Duodenal mucosa (tissue), 2 donors: ENCODE measurements around the gene VENTX.

Experiments
- H3K27ac ChIP-seq: one replicate; pipeline ENCODE4 v1.7.0; 2013; ENCODE audit warnings: low read depth, low read length
- H3K27me3 ChIP-seq, 2 donors: one replicate each; pipeline ENCODE4 v1.7.0; 2013; ENCODE audit warnings: low read length in 2 of 2, control low read depth in 1 of 2; ENCODE audit not compliant: insufficient read depth in 2 of 2, control insufficient read depth in 1 of 2
- H3K36me3 ChIP-seq, 2 donors: one replicate each; pipeline ENCODE4 v1.7.0; 2013; ENCODE audit warnings: low read length in 2 of 2, control low read depth in 1 of 2; ENCODE audit not compliant: insufficient read depth in 2 of 2, control insufficient read depth in 1 of 2
- H3K4me1 ChIP-seq, 2 donors: one replicate each; pipeline ENCODE4 v1.7.0; 2013; ENCODE audit warnings: low read length in 2 of 2, control low read depth in 1 of 2; ENCODE audit not compliant: insufficient read depth in 2 of 2, control insufficient read depth in 1 of 2
- H3K4me3 ChIP-seq, 2 donors: one replicate each; pipeline ENCODE4 v1.7.0; 2013; ENCODE audit warnings: low read length in 2 of 2, low read depth in 1 of 2
- H3K9ac ChIP-seq, 2 donors: one replicate each; pipeline ENCODE4 v1.7.0; 2013; ENCODE audit warnings: low read length in 2 of 2, low read depth in 1 of 2
- H3K9me3 ChIP-seq, 2 donors: one replicate each; pipeline ENCODE4 v1.7.0; 2013; ENCODE audit warnings: low read length in 2 of 2, control low read depth in 1 of 2; ENCODE audit not compliant: control insufficient read depth in 1 of 2

Gene VENTX

DNA sequence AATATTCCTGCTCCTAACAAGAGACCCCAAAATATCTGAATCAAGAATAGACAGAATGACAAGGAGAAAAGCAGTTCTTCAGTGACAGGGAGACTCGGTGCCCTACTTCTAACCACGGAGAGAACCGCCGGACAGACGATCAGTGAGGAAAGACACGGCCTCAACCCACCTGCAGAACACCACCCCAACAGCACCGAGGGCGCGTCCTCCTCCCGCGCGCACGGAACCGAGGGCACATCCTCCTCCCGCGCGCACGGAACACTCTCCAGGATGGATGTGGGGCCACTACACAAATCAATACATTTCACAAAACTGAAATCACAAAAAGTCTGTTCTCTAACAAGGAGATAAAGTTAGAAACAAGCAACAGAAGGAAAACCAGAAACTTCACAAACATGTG, 48.7 kb downstream of the VENTX start:
- H3K27ac ChIP-seq, result no peak overlapping the region
- no peaks in the 10 kb centered on the region for H3K9me3 ChIP-seq
- no peak overlapping the region for H3K4me3 ChIP-seq
- H3K9ac ChIP-seq, result no peak overlapping the region
- peaks cover 37 to 88% of the 10 kb centered on the region in 2 donors for H3K36me3 ChIP-seq
- no peaks in the 10 kb centered on the region for H3K27me3 ChIP-seq
- no peaks in the 10 kb centered on the region for H3K4me1 ChIP-seq

DNA sequence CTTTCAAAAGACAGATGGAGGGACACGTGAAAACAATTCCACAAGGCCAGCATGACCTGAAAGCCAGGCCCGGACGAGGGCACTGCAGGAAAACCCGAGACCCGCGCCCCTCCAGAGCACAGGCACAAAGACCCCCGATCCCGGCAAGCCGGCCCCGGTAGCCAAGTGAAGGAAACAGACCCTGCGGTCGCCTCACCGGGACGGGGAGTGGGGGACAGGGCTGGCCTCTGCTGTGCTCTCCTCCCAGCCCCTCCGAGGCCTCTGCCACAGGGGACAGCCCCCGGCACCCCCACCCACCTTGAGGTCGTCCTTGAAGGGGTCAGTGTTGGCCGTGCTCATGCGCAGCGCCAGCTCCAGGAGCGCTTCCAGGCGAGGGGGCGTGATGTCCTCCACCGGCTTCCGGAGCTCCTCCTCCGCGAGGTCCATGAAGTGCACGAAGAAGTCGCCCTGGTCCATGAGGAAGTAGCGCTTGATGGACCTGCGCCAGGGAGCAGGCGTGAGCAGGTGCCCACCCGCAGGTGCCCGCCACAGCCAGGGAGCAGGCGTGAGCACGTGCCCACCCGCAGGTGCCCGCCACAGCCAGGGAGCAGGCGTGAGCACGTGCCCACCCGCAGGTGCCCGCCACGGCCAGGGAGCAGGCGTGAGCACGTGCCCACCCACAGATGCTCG, 50.3 kb downstream of the VENTX start:
- Histone ChIP-seq H3K27me3 (no peaks in the 10 kb centered on the region), H3K9ac (no peak overlapping the region), H3K9me3 (no peaks in the 10 kb centered on the region), H3K4me3 (no peak overlapping the region), H3K36me3 (peaks cover 36 to 80% of the 10 kb centered on the region in 2 donors), H3K4me1 (no peaks in the 10 kb centered on the region), H3K27ac (no peak overlapping the region)

DNA sequence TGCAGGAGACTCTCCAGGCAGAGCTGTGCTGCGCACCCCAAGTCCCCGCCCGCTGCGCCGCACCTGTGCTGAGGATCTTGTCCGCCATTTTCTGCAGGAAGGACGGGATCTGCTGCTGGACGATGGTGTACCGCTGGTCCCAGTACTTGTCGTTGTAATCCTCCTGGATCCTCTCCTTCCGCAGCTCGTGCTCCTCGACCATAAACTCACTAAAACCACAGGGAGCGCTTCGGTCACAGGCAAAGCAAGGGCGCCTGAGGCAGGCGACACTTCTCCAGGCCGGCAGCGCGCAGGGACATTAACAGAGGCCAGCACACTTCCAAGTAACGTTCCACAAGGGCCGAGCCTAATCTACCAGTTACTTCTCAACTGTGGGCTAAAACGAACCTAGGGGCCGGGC, 52.1 kb downstream of the VENTX start:
- no peak overlapping the region for H3K27ac ChIP-seq
- H3K27me3 ChIP-seq, result no peaks in the 10 kb centered on the region
- peaks cover 38 to 80% of the 10 kb centered on the region in 2 donors for H3K36me3 ChIP-seq
- no peak overlapping the region for H3K4me3 ChIP-seq
- H3K4me1 ChIP-seq, result no peaks in the 10 kb centered on the region
- H3K9me3 ChIP-seq, result no peaks in the 10 kb centered on the region
- H3K9ac ChIP-seq, result no peak overlapping the region
